H1 (cell line): ENCODE measurements around the gene PSME4. TPM values are rescaled to one million over a fixed set of nuclear protein-coding genes. Genes with fewer than 3 reads are reported as not detected.

Experiments used
- CTCF ChIA-PET: fragments of 300-600 bp; sonication (Branson Sonifier 250); formaldehyde crosslinking; loops from one replicate; lab custom pipeline; 2021; ENCODE audit not compliant: partially characterized antibody; lab: Charles Lee
- POLR2A ChIA-PET: fragments of 300-600 bp; sonication (Branson Sonifier 250); formaldehyde crosslinking; loops from one replicate; lab custom pipeline; 2021; ENCODE audit warnings: inconsistent platforms; ENCODE audit not compliant: partially characterized antibody; lab: Charles Lee
- DNase-seq, 2 experiments: peaks; one replicate each; pipeline versions ENCODE4 v3.0.0 to v3.0.0-alpha.2; 2010 to 2022; ENCODE audit warnings: low spot score in 2 of 2, low read depth in 1 of 2, mixed read lengths in 1 of 2
- FAIRE-seq: peaks from 2 replicates; lab custom pipeline; 2011; peaks lifted over from hg19 to GRCh38; lab: Jason Lieb, UNC
- H2AFZ ChIP-seq: 2 replicates; pipeline ENCODE4 v1.8.1; 2012; ENCODE audit warnings: low read length, inconsistent platforms
- H2AK5ac ChIP-seq: 2 replicates; pipeline ENCODE4 v1.6.1; 2013; ENCODE audit warnings: low read depth, low read length
- H2BK120ac ChIP-seq: replicated peaks from 2 replicates; pipeline ENCODE3; 2013; ENCODE audit warnings: low read depth, low read length, inconsistent platforms
- H2BK12ac ChIP-seq: 2 replicates; pipeline ENCODE4 v1.6.1; 2013; ENCODE audit warnings: low read depth, low read length
- H2BK15ac ChIP-seq: 2 replicates; pipeline ENCODE4 v1.6.1; 2013; ENCODE audit warnings: low read length
- H2BK20ac ChIP-seq: 2 replicates; pipeline ENCODE4 v1.6.1; 2013; ENCODE audit warnings: low read length
- H2BK5ac ChIP-seq: 2 replicates; pipeline ENCODE4 v1.6.1; 2013; ENCODE audit warnings: low read depth, low read length
- H3K14ac ChIP-seq: 2 replicates; pipeline ENCODE4 v1.6.1; 2013; ENCODE audit warnings: inconsistent platforms; ENCODE audit not compliant: insufficient read length
- H3K18ac ChIP-seq: 2 replicates; pipeline ENCODE4 v1.6.1; 2013; ENCODE audit warnings: low read length; ENCODE audit errors: extremely low read depth
- H3K23ac ChIP-seq: 2 replicates; pipeline ENCODE4 v1.6.1; 2013; ENCODE audit warnings: inconsistent platforms; ENCODE audit not compliant: insufficient read length
- H3K23me2 ChIP-seq: 2 replicates; pipeline ENCODE4 v1.6.1; 2013; ENCODE audit warnings: low read depth, low read length
- H3K27ac ChIP-seq: 2 replicates; pipeline ENCODE4 v1.6.1; 2011; ENCODE audit warnings: low read depth, low read length, inconsistent platforms
- H3K27me3 ChIP-seq, 4 experiments: replicated peaks in 1 of 4; 1 replicate in 1 of 4; 2 replicates in 3 of 4; pipeline versions ENCODE4 v1.6.1 to v1.8.1; 2011 to 2013; ENCODE audit warnings: low read length in 3 of 4, mild to moderate bottlenecking in 3 of 4, inconsistent platforms in 2 of 4, mixed read lengths in 2 of 4, moderate library complexity in 1 of 4; ENCODE audit not compliant: control insufficient read depth in 3 of 4, insufficient read depth in 3 of 4; ENCODE audit errors: extremely low read depth in 1 of 4
- H3K36me3 ChIP-seq, 4 experiments: 2 replicates each; pipeline versions ENCODE4 v1.6.1 to v1.8.1; 2011 to 2013; ENCODE audit warnings: mild to moderate bottlenecking in 4 of 4, low read length in 3 of 4, moderate library complexity in 2 of 4, control low read depth in 1 of 4, inconsistent platforms in 1 of 4; ENCODE audit not compliant: insufficient read depth in 4 of 4, control insufficient read depth in 2 of 4
- H3K4ac ChIP-seq: replicated peaks from 2 replicates; pipeline ENCODE3; 2013; ENCODE audit warnings: low read length, low read depth, mixed read lengths, inconsistent platforms; ENCODE audit not compliant: insufficient read length
- H3K4me1 ChIP-seq, 4 experiments: replicated peaks in 1 of 4; 1 replicate in 1 of 4; 2 replicates in 3 of 4; pipeline versions ENCODE4 v1.6.1 to v1.8.1; 2011 to 2013; ENCODE audit warnings: low read length in 3 of 4, inconsistent platforms in 2 of 4, mixed read lengths in 1 of 4; ENCODE audit not compliant: insufficient read depth in 4 of 4, control insufficient read depth in 3 of 4
- H3K4me2 ChIP-seq, 2 experiments: 2 replicates each; pipeline versions ENCODE4 v1.6.1 to v1.8.1; 2011 to 2013; ENCODE audit warnings: low read depth in 2 of 2, low read length in 2 of 2, control low read depth in 1 of 2, inconsistent platforms in 1 of 2, mild to moderate bottlenecking in 1 of 2; ENCODE audit not compliant: insufficient read depth in 1 of 2
- H3K4me3 ChIP-seq, 4 experiments: fragments of 200-600, 300-600 bp in 1 of 4; sonication (generic), shearing (Covaris generic), sonication (Bioruptor Twin) in 1 of 4; 2 replicates each; pipeline versions ENCODE4 v1.5.1 to v1.8.1; 2011 to 2016; ENCODE audit warnings: low read length in 4 of 4, low read depth in 3 of 4, control low read depth in 2 of 4, inconsistent platforms in 2 of 4, mild to moderate bottlenecking in 2 of 4, mixed read lengths in 1 of 4, moderate library complexity in 1 of 4; ENCODE audit not compliant: insufficient read depth in 2 of 4; ENCODE audit errors: extremely low read depth in 1 of 4
- H3K56ac ChIP-seq: replicated peaks from 2 replicates; pipeline ENCODE3; 2013; ENCODE audit warnings: low read depth, mild to moderate bottlenecking, mixed read lengths, low read length, inconsistent platforms; ENCODE audit not compliant: insufficient read length
- H3K79me1 ChIP-seq: 2 replicates; pipeline ENCODE4 v1.6.1; 2013; ENCODE audit warnings: low read depth, low read length, control low read depth
- H3K79me2 ChIP-seq, 2 experiments: 2 replicates each; pipeline versions ENCODE4 v1.6.1 to v1.8.1; 2012 to 2013; ENCODE audit warnings: low read length in 2 of 2, mild to moderate bottlenecking in 2 of 2, inconsistent platforms in 1 of 2; ENCODE audit not compliant: insufficient read depth in 2 of 2, control insufficient read depth in 1 of 2
- H3K9ac ChIP-seq, 4 experiments: replicated peaks in 1 of 4; 1 replicate in 1 of 4; 2 replicates in 3 of 4; pipeline versions ENCODE4 v1.6.1 to v1.8.1; 2011 to 2013; ENCODE audit warnings: low read depth in 3 of 4, low read length in 3 of 4, control low read depth in 2 of 4, mild to moderate bottlenecking in 2 of 4, moderate library complexity in 2 of 4, inconsistent platforms in 1 of 4; ENCODE audit errors: extremely low read depth in 1 of 4
- H3K9me3 ChIP-seq, 2 experiments: 2 replicates each; pipeline versions ENCODE4 v1.6.1 to v1.8.1; 2012 to 2013; ENCODE audit warnings: mild to moderate bottlenecking in 2 of 2, moderate library complexity in 2 of 2, control low read depth in 1 of 2, inconsistent platforms in 1 of 2, low read depth in 1 of 2, low read length in 1 of 2, mixed read lengths in 1 of 2; ENCODE audit not compliant: insufficient read depth in 2 of 2
- H4K20me1 ChIP-seq, 2 experiments: replicated peaks in 1 of 2; 2 replicates each; pipeline versions ENCODE3 to v1.8.1; 2011 to 2013; ENCODE audit warnings: inconsistent platforms in 2 of 2, low read length in 2 of 2, mild to moderate bottlenecking in 1 of 2; ENCODE audit not compliant: insufficient read depth in 2 of 2, control insufficient read depth in 1 of 2
- H4K5ac ChIP-seq: 2 replicates; pipeline ENCODE4 v1.6.1; 2013; ENCODE audit warnings: low read length, low read depth, mixed read lengths, inconsistent platforms; ENCODE audit not compliant: insufficient read length
- H4K8ac ChIP-seq: 2 replicates; pipeline ENCODE4 v1.8.0; 2013; ENCODE audit warnings: mild to moderate bottlenecking, moderate library complexity, low read length, inconsistent platforms; ENCODE audit not compliant: insufficient read depth; ENCODE audit errors: extremely low read depth
- H4K91ac ChIP-seq: replicated peaks from 2 replicates; pipeline ENCODE3; 2013; ENCODE audit warnings: low read length, mixed read lengths, inconsistent platforms; ENCODE audit not compliant: insufficient read length
- BRCA1 ChIP-seq: IDR thresholded peaks from 2 replicates; pipeline ENCODE4 v1.6.1; 2012; ENCODE audit warnings: low read depth, low read length, improper control_type of control experiment
- CBX5 ChIP-seq: fragments of 300-800, 300-1000 bp; sonication (generic); IDR thresholded peaks from 2 replicates; pipeline ENCODE4 v1.7.1; 2016; ENCODE audit warnings: antibody characterized with exemption, low read length, low read depth
- CEBPB ChIP-seq: IDR thresholded peaks from 2 replicates; pipeline ENCODE4 v1.6.1; 2012; ENCODE audit warnings: low read depth, low read length
- E2F6 ChIP-seq: IDR thresholded peaks from 2 replicates; pipeline ENCODE4 v1.6.1; 2012; ENCODE audit warnings: inconsistent platforms
- EP300 ChIP-seq, 2 experiments: IDR thresholded peaks; 1 replicate in 1 of 2; 2 replicates in 1 of 2; pipeline ENCODE4 v1.6.1; 2011 to 2012; ENCODE audit warnings: low read depth in 2 of 2, low read length in 2 of 2, mild to moderate bottlenecking in 2 of 2, borderline replicate concordance in 1 of 2, inconsistent platforms in 1 of 2, moderate library complexity in 1 of 2
- HDAC6 ChIP-seq: IDR thresholded peaks from one replicate; pipeline ENCODE4 v1.7.1; 2012; ENCODE audit warnings: low read depth, mild to moderate bottlenecking, inconsistent platforms, low read length, moderate library complexity
- POLR2A ChIP-seq, 2 experiments: IDR thresholded peaks; 1 replicate in 1 of 2; 2 replicates in 1 of 2; pipeline ENCODE4 v1.6.1; 2011; ENCODE audit warnings: low read depth in 2 of 2, low read length in 2 of 2, mild to moderate bottlenecking in 2 of 2; ENCODE audit errors: control extremely low read depth in 1 of 2
- RBBP5 ChIP-seq: IDR thresholded peaks from 2 replicates; pipeline ENCODE4 v1.7.1; 2012; ENCODE audit warnings: low read depth, mild to moderate bottlenecking, inconsistent platforms, low read length, moderate library complexity, borderline replicate concordance
- SIRT6 ChIP-seq: IDR thresholded peaks from one replicate; pipeline ENCODE4 v1.7.1; 2012; ENCODE audit warnings: low read length, inconsistent platforms
- SP4 ChIP-seq: IDR thresholded peaks from 2 replicates; pipeline ENCODE4 v1.6.1; 2012; ENCODE audit warnings: low read length, inconsistent platforms
- TEAD4 ChIP-seq: IDR thresholded peaks from 2 replicates; pipeline ENCODE4 v1.6.1; 2012; ENCODE audit warnings: low read depth, low read length, inconsistent platforms, mixed read lengths
- USF2 ChIP-seq: IDR thresholded peaks from 2 replicates; pipeline ENCODE4 v1.6.1; 2011; ENCODE audit warnings: low read length, improper control_type of control experiment
- YY1 ChIP-seq: IDR thresholded peaks from 2 replicates; pipeline ENCODE4 v1.6.1; 2011; ENCODE audit warnings: low read depth, mild to moderate bottlenecking, low read length
- WGBS, 2 experiments: shearing (Covaris generic) in 1 of 2; methylation state at CpG; one replicate each; pipeline versions ENCODE4 v1.1.6 to v1.1.7; 2013 to 2015; ENCODE audit warnings: low lambda C conversion rate in 2 of 2, mixed read lengths in 2 of 2, inconsistent platforms in 1 of 2, low coverage in 1 of 2, missing lambda C conversion rate in 1 of 2; ENCODE audit not compliant: insufficient replicate concordance in 2 of 2, insufficient coverage in 1 of 2, insufficient read length in 1 of 2; ENCODE audit errors: extremely low coverage in 1 of 2, missing lambda C conversion rate in 1 of 2; 5-methylcytosine and 5-hydroxymethylcytosine counted together
- polyA plus RNA-seq, 7 experiments: library from polyadenylated mRNA; depleted of rRNA in 3 of 7; stranded (reverse) in 5 of 7; unstranded in 2 of 7; fragments of >200 nt in 5 of 7; fragments of 200-250 nt in 2 of 7; gene quantifications; 1 replicate in 5 of 7; 2 replicates in 1 of 7; 4 replicates in 1 of 7; pipeline versions ENCODE4 v1.2.1 to v1.2.3, GENCODE V29; 2011 to 2013; ENCODE audit warnings: missing spikeins in 2 of 7, mixed read lengths in 2 of 7
- total RNA-seq: library from RNA; stranded (reverse); fragmentation: NEBNext Ultra II Directional; extraction: Animal tissue kit (Norgen Biotek cat#: 25700); gene quantifications from 2 replicates; pipeline ENCODE4 v1.2.1, GENCODE V29; 2021

The PSME4 gene
- total and polyA plus RNA-seq, 2 of the 8 experiments (the other 6 are each of a cell fraction or from before 2014, with no cell fraction given), result 42.2 to 116 TPM

- Histone ChIP-seq H3K36me3 (peaks cover 7 to 74% (median 49%) of the 10 kb centered on the region in 4 experiments), H2BK120ac (no peak overlapping the region), H3K27ac (no peak overlapping the region), H3K14ac (no peak overlapping the region), H4K91ac (no peak overlapping the region), H3K23me2 (no peaks in the 10 kb centered on the region), H4K8ac (no peak overlapping the region), H2BK5ac (no peak overlapping the region), H3K56ac (no peak overlapping the region), H3K9me3 (no peaks in the 10 kb centered on the region), H2AK5ac (no peak overlapping the region), H4K20me1 (no peaks in the 10 kb centered on the region), H3K4me1 (no peaks in the 10 kb centered on the region), H4K5ac (no peak overlapping the region), H3K18ac (no peak overlapping the region), H3K79me2 (no peaks in the 10 kb centered on the region), H2BK12ac (no peak overlapping the region), H3K4me3 (no peak overlapping the region), H3K9ac (no peak overlapping the region), H3K4ac (no peak overlapping the region), H3K23ac (no peak overlapping the region), H3K4me2 (no peak overlapping the region), H3K79me1 (no peaks in the 10 kb centered on the region), H2BK20ac (no peak overlapping the region), H2AFZ (no peak overlapping the region), H2BK15ac (no peak overlapping the region), H3K27me3 (no peaks in the 10 kb centered on the region)
- no peak for DNase-seq
- ChIA-PET POLR2A (no interaction called here), CTCF (no interaction called here)
- 96% methylated on average over 9 of the region's 9 CpGs; no CpG with 5 or more reads in 1 of the 2 experiments for WGBS, 2 experiments
- TF ChIP-seq POLR2A (IDR thresholded peaks at IDR 0.05; ENCODE audit: control extremely low read depth in 1 of 2, low read depth in 2 of 2, low read length in 2 of 2) (no peak), CEBPB (no peak), HDAC6 (no peak), EP300 (IDR thresholded peaks at IDR 0.05; ENCODE audit: borderline replicate concordance in 1 of 2, low read depth in 2 of 2, low read length in 2 of 2) (no peak), BRCA1 (no peak), USF2 (no peak), CBX5 (no peak), RBBP5 (no peak), SIRT6 (no peak), E2F6 (no peak), YY1 (no peak), SP4 (no peak), TEAD4 (no peak)
- no peak for FAIRE-seq
These were observed 65.4 kb downstream of the PSME4 start for GRCh38 chr2:53905396-53905795.
